HepG2 (cell line): ENCODE data around the gene CACNB4. TPM values are rescaled to one million over a fixed set of nuclear protein-coding genes. Genes with fewer than 3 reads are reported as not detected.

ENCODE experiments used
- ATF7 ChIP-seq, 2 experiments: fragments of 450-650 bp in 1 of 2; sonication (generic) in 1 of 2; formaldehyde crosslinking in 1 of 2; IDR thresholded peaks; 2 replicates each; pipeline versions ENCODE4 v1.4.0 to v1.6.1; 2016 to 2020; ENCODE audit warnings: antibody characterized with exemption in 1 of 2, mild to moderate bottlenecking in 1 of 2, missing genetic modification reagents in 1 of 2
- DNMT1 ChIP-seq: sonication (generic); formaldehyde crosslinking; IDR thresholded peaks from 2 replicates; pipeline ENCODE4 v1.5.1; 2020; ENCODE audit warnings: mild to moderate bottlenecking, missing genetic modification reagents
- ESRRA ChIP-seq: sonication (generic); formaldehyde crosslinking; IDR thresholded peaks from 2 replicates; pipeline ENCODE4 v1.5.1; 2020; ENCODE audit warnings: mild to moderate bottlenecking, low read depth, missing genetic modification reagents
- JARID2 ChIP-seq: sonication (generic); formaldehyde crosslinking; IDR thresholded peaks from 2 replicates; pipeline ENCODE4 v1.8.1; 2023; ENCODE audit warnings: missing genetic modification reagents, inconsistent platforms; ENCODE audit not compliant: insufficient replicate concordance
- KLF9 ChIP-seq: IDR thresholded peaks from 2 replicates; pipeline ENCODE4 v1.6.1; 2016; ENCODE audit warnings: low read depth
- NPAS2 ChIP-seq: sonication (generic); formaldehyde crosslinking; IDR thresholded peaks from 2 replicates; pipeline ENCODE4 v1.8.0; 2022; ENCODE audit warnings: mild to moderate bottlenecking, missing genetic modification reagents, borderline replicate concordance
- PLRG1 ChIP-seq: fragments of 450-650 bp; conservative IDR thresholded peaks from 2 replicates; pipeline ENCODE4 v1.6.1; 2016
- RELA ChIP-seq: sonication (generic); formaldehyde crosslinking; IDR thresholded peaks from 2 replicates; pipeline ENCODE4 v1.4.0; 2020; ENCODE audit warnings: missing genetic modification reagents
- YY1 ChIP-seq: IDR thresholded peaks from 2 replicates; pipeline ENCODE4 v1.6.1; 2011; ENCODE audit warnings: low read length, low read depth, moderate library complexity, mild to moderate bottlenecking; ENCODE audit not compliant: insufficient read depth, insufficient replicate concordance
- ZEB1 ChIP-seq: IDR thresholded peaks from 2 replicates; pipeline ENCODE4 v1.6.1; 2012; ENCODE audit warnings: mild to moderate bottlenecking, low read depth, inconsistent platforms; ENCODE audit not compliant: insufficient replicate concordance
- ZFAT ChIP-seq: sonication (generic); formaldehyde crosslinking; conservative IDR thresholded peaks from 2 replicates; pipeline ENCODE4 v1.8.1; 2023; ENCODE audit warnings: missing genetic modification reagents, inconsistent platforms
- ZNF251 ChIP-seq: sonication (generic); formaldehyde crosslinking; IDR thresholded peaks from 2 replicates; pipeline ENCODE4 v1.9.0; 2021; ENCODE audit warnings: mild to moderate bottlenecking, missing genetic modification reagents
- ZNF383 ChIP-seq: sonication (generic); formaldehyde crosslinking; IDR thresholded peaks from 2 replicates; pipeline ENCODE4 v1.4.0; 2020; ENCODE audit warnings: missing genetic modification reagents, mild to moderate bottlenecking, borderline replicate concordance
- ZNF841 ChIP-seq: sonication (generic); formaldehyde crosslinking; IDR thresholded peaks from 2 replicates; pipeline ENCODE4 v1.8.1; 2023; ENCODE audit warnings: missing genetic modification reagents, borderline replicate concordance
- polyA plus RNA-seq, 8 experiments: library from polyadenylated mRNA; depleted of rRNA in 3 of 8; stranded (reverse) in 7 of 8; unstranded in 1 of 8; fragments of >200 nt; fragmentation: Illumina TruSeq in 4 of 8; extraction: Trizol in 4 of 8; gene quantifications; 2 replicates each; pipeline versions ENCODE4 v1.2.1 to v1.2.3, GENCODE V29; 2011 to 2016; ENCODE audit warnings: low read depth in 4 of 8, missing spikeins in 1 of 8, mixed read lengths in 1 of 8; ENCODE audit not compliant: insufficient read depth in 1 of 8
- total RNA-seq, 5 experiments: library from RNA; depleted of rRNA; stranded (reverse); fragments of >200 nt; fragmentation: Illumina TruSeq; extraction: Trizol; gene quantifications; 2 replicates each; pipeline ENCODE4 v1.2.3, GENCODE V29; 2016; ENCODE audit warnings: low read depth in 1 of 5
- TF ChIP-seq, protein P1 (sequence below), 2 experiments: sonication (generic) in 1 of 2; formaldehyde crosslinking in 1 of 2; IDR thresholded peaks; 2 replicates each; pipeline versions ENCODE4 v1.6.1 to v1.9.0; 2014 to 2022; ENCODE audit warnings: antibody characterized with exemption in 1 of 2, borderline replicate concordance in 1 of 2, inconsistent platforms in 1 of 2, low read depth in 1 of 2, missing genetic modification reagents in 1 of 2
- TF ChIP-seq, protein P2 (sequence below): sonication (generic); formaldehyde crosslinking; IDR thresholded peaks from 2 replicates; pipeline ENCODE4 v1.4.0; 2020; ENCODE audit warnings: missing genetic modification reagents
- TF ChIP-seq, protein P3 (sequence below): fragments of 450-650 bp; IDR thresholded peaks from 2 replicates; pipeline ENCODE4 v1.6.1; 2017; ENCODE audit warnings: mild to moderate bottlenecking
- TF ChIP-seq, protein P4 (sequence below): sonication (generic); formaldehyde crosslinking; IDR thresholded peaks from 2 replicates; pipeline ENCODE4 v1.4.0; 2020; ENCODE audit warnings: mild to moderate bottlenecking, low read depth, missing genetic modification reagents

Gene CACNB4
- total and polyA plus RNA-seq, 2 of the 13 experiments (the other 11 are each of a cell fraction or from before 2014, with no cell fraction given), result 5.1 to 14.3 TPM

DNA sequence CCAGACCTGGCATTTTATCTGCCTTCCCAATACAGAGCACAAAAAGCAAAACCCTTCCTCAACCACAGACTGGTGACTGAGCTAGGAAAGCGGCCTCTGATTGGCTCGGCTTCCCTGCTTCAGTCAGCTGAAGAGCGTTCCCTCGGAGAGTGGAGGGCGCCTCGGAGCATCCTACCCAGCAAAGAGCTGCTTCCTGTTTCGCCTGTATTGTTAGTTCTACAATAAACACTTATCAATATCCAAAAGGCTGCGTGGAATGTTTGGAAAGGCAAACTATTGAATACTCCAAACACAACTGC, 125.0 kb downstream of the CACNB4 start (continued):
- TF ChIP-seq ZNF841 (no peak), NPAS2 (no peak), ESRRA (no peak), ZFAT (no peak), KLF9 (CRISPR knock-in tag) (no peak), ZNF251 (CRISPR knock-in tag) (no peak), ZEB1 (peak; percentile 19), JARID2 (CRISPR knock-in tag) (no peak), ATF7 (IDR thresholded peaks at IDR 0.05) (no peak), ATF7 (CRISPR knock-in tag; IDR thresholded peaks at IDR 0.05) (no peak), DNMT1 (CRISPR knock-in tag) (no peak), RELA (CRISPR knock-in tag) (no peak), ZNF383 (no peak), YY1 (no peak), PLRG1 (no peak)
- TF ChIP-seq, protein P1, sequence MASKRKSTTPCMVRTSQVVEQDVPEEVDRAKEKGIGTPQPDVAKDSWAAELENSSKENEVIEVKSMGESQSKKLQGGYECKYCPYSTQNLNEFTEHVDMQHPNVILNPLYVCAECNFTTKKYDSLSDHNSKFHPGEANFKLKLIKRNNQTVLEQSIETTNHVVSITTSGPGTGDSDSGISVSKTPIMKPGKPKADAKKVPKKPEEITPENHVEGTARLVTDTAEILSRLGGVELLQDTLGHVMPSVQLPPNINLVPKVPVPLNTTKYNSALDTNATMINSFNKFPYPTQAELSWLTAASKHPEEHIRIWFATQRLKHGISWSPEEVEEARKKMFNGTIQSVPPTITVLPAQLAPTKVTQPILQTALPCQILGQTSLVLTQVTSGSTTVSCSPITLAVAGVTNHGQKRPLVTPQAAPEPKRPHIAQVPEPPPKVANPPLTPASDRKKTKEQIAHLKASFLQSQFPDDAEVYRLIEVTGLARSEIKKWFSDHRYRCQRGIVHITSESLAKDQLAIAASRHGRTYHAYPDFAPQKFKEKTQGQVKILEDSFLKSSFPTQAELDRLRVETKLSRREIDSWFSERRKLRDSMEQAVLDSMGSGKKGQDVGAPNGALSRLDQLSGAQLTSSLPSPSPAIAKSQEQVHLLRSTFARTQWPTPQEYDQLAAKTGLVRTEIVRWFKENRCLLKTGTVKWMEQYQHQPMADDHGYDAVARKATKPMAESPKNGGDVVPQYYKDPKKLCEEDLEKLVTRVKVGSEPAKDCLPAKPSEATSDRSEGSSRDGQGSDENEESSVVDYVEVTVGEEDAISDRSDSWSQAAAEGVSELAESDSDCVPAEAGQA (IDR thresholded peaks at IDR 0.05; ENCODE audit: low read depth), result no peak
- TF ChIP-seq, protein P1 (CRISPR knock-in tag; IDR thresholded peaks at IDR 0.05; ENCODE audit: borderline replicate concordance), result no peak
- TF ChIP-seq, protein P2, sequence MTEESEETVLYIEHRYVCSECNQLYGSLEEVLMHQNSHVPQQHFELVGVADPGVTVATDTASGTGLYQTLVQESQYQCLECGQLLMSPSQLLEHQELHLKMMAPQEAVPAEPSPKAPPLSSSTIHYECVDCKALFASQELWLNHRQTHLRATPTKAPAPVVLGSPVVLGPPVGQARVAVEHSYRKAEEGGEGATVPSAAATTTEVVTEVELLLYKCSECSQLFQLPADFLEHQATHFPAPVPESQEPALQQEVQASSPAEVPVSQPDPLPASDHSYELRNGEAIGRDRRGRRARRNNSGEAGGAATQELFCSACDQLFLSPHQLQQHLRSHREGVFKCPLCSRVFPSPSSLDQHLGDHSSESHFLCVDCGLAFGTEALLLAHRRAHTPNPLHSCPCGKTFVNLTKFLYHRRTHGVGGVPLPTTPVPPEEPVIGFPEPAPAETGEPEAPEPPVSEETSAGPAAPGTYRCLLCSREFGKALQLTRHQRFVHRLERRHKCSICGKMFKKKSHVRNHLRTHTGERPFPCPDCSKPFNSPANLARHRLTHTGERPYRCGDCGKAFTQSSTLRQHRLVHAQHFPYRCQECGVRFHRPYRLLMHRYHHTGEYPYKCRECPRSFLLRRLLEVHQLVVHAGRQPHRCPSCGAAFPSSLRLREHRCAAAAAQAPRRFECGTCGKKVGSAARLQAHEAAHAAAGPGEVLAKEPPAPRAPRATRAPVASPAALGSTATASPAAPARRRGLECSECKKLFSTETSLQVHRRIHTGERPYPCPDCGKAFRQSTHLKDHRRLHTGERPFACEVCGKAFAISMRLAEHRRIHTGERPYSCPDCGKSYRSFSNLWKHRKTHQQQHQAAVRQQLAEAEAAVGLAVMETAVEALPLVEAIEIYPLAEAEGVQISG (CRISPR knock-in tag), result 0 out of 2 replicates have a peak, but pooled peaks have one; percentile 30
- TF ChIP-seq, protein P3, sequence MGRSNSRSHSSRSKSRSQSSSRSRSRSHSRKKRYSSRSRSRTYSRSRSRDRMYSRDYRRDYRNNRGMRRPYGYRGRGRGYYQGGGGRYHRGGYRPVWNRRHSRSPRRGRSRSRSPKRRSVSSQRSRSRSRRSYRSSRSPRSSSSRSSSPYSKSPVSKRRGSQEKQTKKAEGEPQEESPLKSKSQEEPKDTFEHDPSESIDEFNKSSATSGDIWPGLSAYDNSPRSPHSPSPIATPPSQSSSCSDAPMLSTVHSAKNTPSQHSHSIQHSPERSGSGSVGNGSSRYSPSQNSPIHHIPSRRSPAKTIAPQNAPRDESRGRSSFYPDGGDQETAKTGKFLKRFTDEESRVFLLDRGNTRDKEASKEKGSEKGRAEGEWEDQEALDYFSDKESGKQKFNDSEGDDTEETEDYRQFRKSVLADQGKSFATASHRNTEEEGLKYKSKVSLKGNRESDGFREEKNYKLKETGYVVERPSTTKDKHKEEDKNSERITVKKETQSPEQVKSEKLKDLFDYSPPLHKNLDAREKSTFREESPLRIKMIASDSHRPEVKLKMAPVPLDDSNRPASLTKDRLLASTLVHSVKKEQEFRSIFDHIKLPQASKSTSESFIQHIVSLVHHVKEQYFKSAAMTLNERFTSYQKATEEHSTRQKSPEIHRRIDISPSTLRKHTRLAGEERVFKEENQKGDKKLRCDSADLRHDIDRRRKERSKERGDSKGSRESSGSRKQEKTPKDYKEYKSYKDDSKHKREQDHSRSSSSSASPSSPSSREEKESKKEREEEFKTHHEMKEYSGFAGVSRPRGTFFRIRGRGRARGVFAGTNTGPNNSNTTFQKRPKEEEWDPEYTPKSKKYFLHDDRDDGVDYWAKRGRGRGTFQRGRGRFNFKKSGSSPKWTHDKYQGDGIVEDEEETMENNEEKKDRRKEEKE, result no peak
- TF ChIP-seq, protein P4, sequence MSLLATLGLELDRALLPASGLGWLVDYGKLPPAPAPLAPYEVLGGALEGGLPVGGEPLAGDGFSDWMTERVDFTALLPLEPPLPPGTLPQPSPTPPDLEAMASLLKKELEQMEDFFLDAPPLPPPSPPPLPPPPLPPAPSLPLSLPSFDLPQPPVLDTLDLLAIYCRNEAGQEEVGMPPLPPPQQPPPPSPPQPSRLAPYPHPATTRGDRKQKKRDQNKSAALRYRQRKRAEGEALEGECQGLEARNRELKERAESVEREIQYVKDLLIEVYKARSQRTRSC (CRISPR knock-in tag), result no peak
